Measurements from ENCODE around the gene CYCS. TPM values are rescaled to one million over a fixed set of nuclear protein-coding genes. Genes with fewer than 3 reads are reported as not detected.

Gene CYCS
- total RNA-seq, 1 donor from 2014 or later, result 72.6 TPM

GRCh38 chr7:25132430-25132829 lies 7.4 kb upstream of the CYCS start:
- TF ChIP-seq CTCF (IDR thresholded peaks at IDR 0.05), result no peak
- DNase-seq (ENCODE audit: low spot score), result no peak
- H3K4me3 Mint-ChIP-seq (ENCODE audit: unreplicated experiment), result no peak overlapping the region

GRCh38 chr7:25126751-25127150 lies 1.7 kb upstream of the CYCS start:
- Mint-ChIP-seq H3K27ac (ENCODE audit: unreplicated experiment) (peak overlapping the region; percentile 14), H3K27me3 (ENCODE audit: low read depth) (no peaks in the 10 kb centered on the region), H3K4me1 (ENCODE audit: low read depth) (peaks cover 27% of the 10 kb centered on the region), H3K36me3 (ENCODE audit: low read depth) (peaks cover 15% of the 10 kb centered on the region), H3K4me3 (ENCODE audit: unreplicated experiment) (no peak overlapping the region), H3K9me3 (ENCODE audit: low read depth) (no peaks in the 10 kb centered on the region)
- no peak for TF ChIP-seq CTCF (IDR thresholded peaks at IDR 0.05)
- DNase-seq (ENCODE audit: low spot score), result no peak

More at GRCh38 chr7:25132430-25132829, 7.4 kb upstream of the CYCS start:
- Mint-ChIP-seq H3K36me3 (ENCODE audit: low read depth) (peaks cover 7% of the 10 kb centered on the region), H3K9me3 (ENCODE audit: low read depth) (no peaks in the 10 kb centered on the region), H3K27me3 (ENCODE audit: low read depth) (no peaks in the 10 kb centered on the region), H3K4me1 (ENCODE audit: low read depth) (peaks cover 4% of the 10 kb centered on the region), H3K27ac (ENCODE audit: unreplicated experiment) (no peak overlapping the region)

GRCh38 chr7:25124465-25125136 lies 459 bp downstream of the CYCS start:
- Mint-ChIP-seq H3K36me3 (ENCODE audit: low read depth) (peaks cover 21% of the 10 kb centered on the region), H3K4me3 (ENCODE audit: unreplicated experiment) (peak overlapping the region; percentile 99), H3K4me1 (ENCODE audit: low read depth) (peaks cover 27% of the 10 kb centered on the region), H3K27me3 (ENCODE audit: low read depth) (no peaks in the 10 kb centered on the region), H3K27ac (ENCODE audit: unreplicated experiment) (peak overlapping the region; percentile 99), H3K9me3 (ENCODE audit: low read depth) (no peaks in the 10 kb centered on the region)
- no peak for TF ChIP-seq CTCF (IDR thresholded peaks at IDR 0.05)
- no peak for DNase-seq (ENCODE audit: low spot score)

- H3K27ac Mint-ChIP-seq (ENCODE audit: unreplicated experiment), result peak overlapping the region; percentile 38
- no peaks in the 10 kb centered on the region for H3K9me3 Mint-ChIP-seq (ENCODE audit: low read depth)
- peaks cover 27% of the 10 kb centered on the region for H3K4me1 Mint-ChIP-seq (ENCODE audit: low read depth)
- no peaks in the 10 kb centered on the region for H3K27me3 Mint-ChIP-seq (ENCODE audit: low read depth)
- H3K36me3 Mint-ChIP-seq (ENCODE audit: low read depth), result peaks cover 21% of the 10 kb centered on the region
- no peak for TF ChIP-seq CTCF (IDR thresholded peaks at IDR 0.05)
- no peak overlapping the region for H3K4me3 Mint-ChIP-seq (ENCODE audit: unreplicated experiment)
- DNase-seq (ENCODE audit: low spot score), result no peak
Measured at GRCh38 chr7:25122373-25122772, 2.7 kb downstream of the CYCS start.

GRCh38 chr7:25121599-25121998 lies 3.5 kb downstream of the CYCS start:
- Mint-ChIP-seq H3K4me3 (ENCODE audit: unreplicated experiment) (no peak overlapping the region), H3K27ac (ENCODE audit: unreplicated experiment) (no peak overlapping the region)
- DNase-seq (ENCODE audit: low spot score), result no peak

More at GRCh38 chr7:25121599-25121998, 3.5 kb downstream of the CYCS start:
- Mint-ChIP-seq H3K4me1 (ENCODE audit: low read depth) (peaks cover 27% of the 10 kb centered on the region), H3K27me3 (ENCODE audit: low read depth) (no peaks in the 10 kb centered on the region), H3K9me3 (ENCODE audit: low read depth) (no peaks in the 10 kb centered on the region), H3K36me3 (ENCODE audit: low read depth) (peaks cover 21% of the 10 kb centered on the region)
- TF ChIP-seq CTCF (IDR thresholded peaks at IDR 0.05), result no peak
